Activated CD4-positive, alpha-beta T cell treated with anti-CD3 and anti-CD28 coated beads, Interleukin-2, amount 50 U/mL, for 1 hour (primary cell): ENCODE data around the gene ZNF784.
A peak's percentile ranks its signal among the peaks of the same experiment; 100 is the strongest.

ENCODE experiments used
- DNase-seq: peaks from one replicate; pipeline ENCODE4 v3.0.0-alpha.2; 2020

ZNF784 gene

DNA sequence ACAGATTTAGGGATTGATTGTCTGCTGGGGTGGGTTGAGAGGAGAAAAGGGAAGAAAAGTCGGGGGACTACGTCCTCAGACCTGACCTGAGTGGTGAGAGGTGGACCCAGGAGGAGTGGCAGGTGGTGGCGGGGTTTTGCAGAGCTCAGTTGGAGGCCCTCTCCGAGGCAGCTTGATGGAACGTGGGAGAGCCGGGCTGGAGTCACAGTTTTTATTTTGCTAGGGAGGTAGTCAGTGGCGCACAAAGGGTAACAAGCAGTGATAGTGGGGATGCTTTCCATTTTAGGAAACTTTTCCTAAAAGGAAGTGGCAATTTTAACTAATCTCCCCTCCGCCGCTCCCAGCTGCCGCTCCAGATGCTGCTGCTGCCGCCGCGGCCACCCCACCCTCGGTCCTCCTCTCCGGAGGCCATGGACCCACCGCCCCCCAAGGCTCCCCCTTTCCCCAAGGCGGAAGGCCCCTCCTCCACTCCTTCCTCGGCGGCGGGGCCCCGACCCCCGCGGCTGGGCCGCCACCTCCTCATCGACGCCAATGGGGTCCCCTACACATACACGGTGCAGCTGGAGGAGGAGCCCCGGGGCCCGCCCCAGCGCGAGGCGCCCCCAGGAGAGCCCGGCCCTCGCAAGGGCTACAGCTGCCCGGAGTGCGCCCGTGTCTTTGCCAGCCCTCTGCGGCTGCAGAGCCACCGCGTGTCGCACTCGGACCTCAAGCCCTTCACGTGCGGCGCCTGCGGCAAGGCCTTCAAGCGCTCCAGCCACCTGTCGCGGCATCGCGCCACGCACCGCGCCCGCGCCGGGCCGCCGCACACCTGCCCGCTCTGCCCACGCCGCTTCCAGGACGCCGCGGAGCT, 18.0 kb upstream of the ZNF784 start:
- DNase-seq: no peak

DNA sequence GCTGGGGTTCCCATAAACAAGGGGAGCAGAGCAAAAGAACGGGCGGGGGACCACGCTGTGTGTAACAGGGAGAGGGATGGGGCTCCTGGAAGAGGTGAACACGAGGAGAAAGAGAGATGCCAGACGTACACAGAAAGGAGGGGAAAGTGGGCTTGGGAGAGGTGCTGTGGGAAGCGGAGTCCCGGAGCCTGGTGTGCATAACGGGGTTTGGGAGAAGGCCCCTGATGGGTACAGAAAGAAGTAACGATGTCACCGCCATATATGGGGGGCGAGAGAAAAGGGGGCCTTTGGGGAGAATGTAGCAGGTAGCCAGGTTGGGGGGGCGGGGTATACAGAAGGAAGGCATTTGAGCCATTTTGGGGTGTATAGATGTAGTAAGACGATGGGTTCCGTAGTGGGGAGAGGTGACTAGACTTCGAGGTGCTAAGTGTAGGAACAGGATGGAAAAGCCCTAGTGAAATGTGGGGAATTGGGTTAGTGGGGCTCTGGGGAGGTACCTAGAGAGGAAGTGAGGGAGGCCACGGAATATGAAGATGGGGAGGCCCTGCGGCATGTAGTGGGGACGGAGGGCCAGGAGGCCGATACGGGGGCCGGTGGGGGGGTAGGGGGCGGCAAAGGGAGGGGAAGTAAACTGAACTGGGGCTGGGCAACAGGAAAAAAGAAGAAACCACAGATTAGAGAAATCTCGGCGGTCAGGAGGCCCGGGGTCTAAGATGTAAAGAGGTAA, 17.2 kb upstream of the ZNF784 start:
- DNase-seq: no peak

DNA sequence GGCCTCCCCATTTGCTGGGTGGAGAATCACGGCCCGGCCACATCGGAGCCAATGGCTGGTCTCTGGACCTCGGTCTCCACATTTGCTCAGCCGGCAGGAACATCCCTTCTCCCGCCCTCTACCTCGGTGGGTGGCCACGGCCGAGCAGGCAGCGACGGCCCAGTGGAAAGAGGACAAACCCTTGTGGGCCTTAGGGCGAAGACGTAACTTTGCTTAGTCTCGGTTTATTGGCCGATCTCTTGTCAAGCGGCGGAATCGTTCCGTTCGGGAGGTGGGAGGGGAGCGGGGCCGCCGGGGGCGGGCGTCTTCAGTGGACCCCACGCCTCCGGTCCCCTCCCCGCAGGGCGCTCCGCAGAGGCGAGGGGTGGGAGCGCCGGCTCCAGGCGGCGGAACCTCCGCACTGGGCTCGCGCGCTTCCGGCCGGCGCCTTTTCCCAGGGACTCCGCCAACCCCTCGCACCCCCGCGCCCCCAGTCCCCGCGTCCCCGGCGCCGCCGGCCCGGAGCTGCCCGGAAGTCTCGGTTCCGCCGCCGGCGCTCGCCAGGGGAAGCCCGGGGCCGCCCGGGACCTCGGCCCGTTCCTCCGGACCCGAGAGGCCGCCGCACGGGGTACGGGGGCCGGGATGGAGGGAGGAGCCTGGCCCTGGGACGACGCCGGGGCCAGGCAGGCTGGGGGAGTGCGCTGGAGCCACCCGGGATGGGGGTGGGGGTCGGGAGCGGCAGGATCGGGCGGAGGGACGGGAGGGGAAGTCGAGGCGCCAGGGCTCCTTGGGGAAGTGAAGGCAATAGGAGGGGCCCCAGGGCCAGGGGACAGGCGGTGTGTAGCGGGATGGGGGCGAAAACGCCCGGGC, 16.4 kb upstream of the ZNF784 start, which contains the start of gene ZNF580:
Gene ZNF580 (plus strand): TSS at position 426 of the 849 bp plus-strand sequence. CDS start 1,507 bp downstream, outside the sequence.
- DNase-seq: peak; percentile 38

DNA sequence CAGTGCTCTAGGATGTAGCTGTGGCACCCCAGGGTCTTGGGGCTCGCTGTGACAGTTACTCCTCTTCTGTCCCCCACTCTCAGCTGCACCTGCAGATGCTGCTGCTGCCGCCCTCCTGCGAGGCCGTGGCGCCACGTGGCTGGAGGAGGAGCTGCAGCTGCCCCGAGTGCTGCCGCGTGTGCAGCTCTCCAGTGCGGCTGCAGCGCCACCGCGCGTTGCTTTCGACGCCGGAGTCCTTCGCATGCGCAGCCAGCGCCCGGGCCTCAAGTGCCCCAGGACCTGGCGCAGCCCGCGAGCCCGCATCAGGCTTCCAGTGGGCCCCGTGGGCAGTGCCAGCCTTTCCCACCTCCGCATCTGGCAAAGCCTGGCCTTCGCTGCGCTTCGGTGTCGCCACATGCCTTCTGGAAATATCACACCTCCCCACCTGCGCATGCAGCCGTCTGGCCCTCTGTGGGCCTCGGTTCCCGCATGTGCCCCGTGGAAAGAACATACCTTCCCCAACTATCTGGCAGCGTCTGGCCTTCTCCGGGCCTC, 15.7 kb upstream of the ZNF784 start:
- DNase-seq: peak; percentile 77

DNA sequence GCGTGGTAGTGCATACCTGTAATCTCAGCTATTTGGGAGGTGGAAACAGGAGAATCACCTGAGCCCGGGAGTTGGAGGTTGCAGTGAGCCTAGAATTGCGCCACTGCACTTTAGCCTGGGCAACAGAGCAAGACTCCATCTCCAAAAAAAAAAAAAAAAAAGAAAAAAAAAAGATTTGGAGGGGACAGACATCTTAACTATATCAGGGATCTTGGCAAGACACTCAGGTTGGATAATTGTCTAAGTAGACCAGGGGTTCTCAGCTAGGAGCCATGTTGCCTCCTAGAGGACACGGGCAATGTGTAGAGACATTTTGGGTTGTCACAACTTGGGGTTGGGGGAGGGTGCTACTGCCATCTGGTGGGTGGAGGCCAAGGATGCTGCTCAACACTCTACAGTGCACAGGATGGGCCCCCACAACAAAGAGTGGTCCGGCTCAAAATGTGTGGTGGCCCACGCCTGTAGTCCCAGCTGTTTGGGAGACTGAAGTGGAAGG, 14.5 kb upstream of the ZNF784 start:
- peak; percentile 62 for DNase-seq

DNA sequence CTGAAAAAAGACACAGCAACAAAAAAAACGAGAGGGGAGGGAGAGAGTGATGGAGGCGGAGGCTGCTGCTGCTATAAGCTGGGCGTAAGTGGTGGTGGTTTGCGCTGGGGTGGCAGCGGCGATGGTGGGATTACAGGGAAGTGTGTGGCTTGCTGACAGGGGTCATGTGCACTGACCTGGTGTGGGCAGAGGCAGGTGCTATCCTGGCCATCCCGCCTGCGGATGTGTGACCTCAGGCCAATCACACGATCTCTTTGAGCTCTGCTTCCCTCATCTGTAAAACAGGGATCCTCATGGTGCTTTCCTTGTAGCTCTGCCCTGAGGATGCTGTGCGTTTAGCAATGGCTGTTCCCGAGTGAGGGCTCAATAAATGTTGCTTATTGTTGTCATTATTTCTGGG, 13.2 kb upstream of the ZNF784 start:
- no peak for DNase-seq

DNA sequence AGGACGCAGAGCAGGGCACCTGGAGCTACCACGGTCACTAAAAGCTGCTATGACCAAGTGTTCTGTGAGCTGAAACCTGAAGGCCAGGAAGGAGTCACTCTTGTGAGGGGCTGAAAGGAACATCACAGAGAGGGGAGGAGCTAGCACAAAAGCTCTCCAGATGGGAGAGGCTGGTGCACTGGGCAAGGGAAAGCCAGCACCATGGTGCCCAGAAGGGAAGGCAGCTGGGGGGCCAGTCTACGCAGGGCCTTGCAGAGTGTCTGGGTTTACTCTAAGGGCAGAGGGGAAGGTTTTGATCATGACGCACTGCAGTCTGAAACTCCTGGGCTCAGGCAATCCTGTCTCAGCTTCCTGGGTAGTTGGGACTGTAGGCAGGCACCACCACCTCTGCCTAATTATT, 12.4 kb upstream of the ZNF784 start:
- DNase-seq: no peak

DNA sequence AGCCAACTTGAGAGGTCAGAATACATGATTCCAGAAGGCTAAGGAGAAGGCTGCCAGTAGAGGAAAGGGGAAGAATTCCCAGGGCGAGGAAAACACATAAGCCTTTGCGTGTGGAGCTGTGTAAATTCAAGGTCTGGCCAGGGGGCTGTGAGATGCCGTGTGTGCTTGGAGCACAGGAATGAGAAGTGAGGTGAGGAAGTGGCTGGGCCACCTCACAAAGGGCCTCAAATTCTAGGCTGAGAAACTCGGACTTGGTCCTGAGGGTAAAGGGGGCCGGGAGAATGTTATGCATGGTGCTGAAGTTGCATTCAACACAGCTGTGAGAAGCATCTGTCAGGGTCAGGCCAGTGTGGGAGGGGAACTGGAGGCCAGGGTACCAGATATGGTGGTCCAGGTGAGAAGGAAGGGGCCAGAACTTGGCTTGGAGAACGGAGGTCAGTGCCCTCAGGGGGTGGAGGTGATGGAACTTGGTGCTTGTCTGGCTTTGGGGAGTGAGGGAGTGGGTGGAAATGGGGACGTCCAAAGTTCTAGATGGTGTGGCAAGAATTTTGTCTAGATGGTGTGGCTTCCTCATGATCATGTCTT, 11.6 kb upstream of the ZNF784 start:
- DNase-seq: no peak

DNA sequence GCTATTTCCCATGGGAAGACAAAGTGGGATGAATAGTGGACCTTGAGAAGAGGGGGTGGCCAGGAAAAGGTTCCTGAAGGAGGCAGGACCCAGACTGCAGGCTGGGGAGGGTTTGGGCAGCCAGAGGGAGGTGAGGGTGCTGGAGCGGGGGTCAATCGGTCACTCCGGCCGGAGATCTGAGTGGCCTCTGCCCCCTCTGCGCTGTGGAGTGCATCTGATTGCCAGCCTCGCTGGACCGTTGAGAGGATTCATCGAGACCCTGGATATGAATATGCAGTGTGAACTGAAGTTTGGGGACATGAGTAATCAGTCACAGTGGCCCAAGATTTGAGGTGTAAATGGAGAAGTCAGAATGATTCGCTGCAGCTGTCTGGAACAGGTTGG, 11.0 kb upstream of the ZNF784 start:
- no peak for DNase-seq

DNA sequence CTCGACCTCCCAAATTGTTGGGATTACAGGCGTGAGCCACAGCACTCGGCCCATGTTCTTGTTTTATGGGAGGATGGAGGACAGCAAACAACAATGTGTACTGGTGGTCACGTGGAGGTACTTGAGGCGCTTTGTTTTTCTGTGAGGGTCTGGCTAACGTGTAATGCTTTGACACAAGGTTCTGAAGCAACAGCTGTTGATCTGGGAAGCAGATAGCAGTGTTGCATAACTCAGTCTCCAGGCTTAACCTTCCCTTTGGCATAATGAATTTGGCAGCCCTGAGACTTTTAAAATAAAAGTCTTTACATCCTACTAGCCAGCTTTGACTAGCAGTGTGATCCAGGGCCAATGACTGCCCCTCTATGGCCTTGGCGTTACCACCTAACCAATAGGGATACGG, 9.5 kb upstream of the ZNF784 start:
- no peak for DNase-seq

DNA sequence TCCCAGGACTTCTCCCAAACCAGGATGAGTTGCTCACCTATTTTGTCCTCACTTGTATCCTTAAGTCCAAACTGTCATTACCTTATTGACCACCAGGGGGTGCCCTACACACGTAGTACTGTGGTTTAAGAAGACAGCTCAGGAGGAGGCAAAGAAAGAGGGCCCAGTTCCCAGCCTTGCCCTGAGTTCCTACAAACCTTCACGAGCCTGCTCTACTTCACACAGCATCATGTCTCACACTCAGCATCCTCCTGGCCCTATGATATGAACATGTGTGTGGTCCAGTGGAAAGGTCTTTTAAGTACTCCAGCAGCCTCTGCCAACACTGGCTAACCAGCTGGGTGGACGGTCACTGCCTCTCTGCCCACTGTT, 8.1 kb upstream of the ZNF784 start:
- DNase-seq: peak; percentile 87

DNA sequence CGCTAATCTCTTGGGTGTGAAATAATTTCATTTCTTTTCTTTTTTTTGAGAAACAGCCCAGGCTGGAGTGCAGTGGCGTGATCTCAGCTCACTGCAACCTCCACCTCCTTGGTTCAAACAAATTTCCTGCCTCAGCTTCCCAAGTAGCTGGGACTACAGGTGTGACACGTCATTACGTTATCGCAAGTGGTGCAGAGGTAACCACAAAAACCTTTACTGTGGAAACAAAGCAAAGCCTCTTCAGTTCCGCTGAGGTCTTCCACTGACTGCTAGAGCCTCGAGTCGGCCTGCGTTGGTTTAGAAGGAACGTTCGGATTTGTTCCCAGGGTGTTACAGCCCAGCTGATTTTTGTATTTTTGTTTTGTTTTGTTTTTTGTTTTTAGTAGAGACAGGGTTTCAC, 2.0 kb upstream of the ZNF784 start:
- DNase-seq: peak; percentile 54

DNA sequence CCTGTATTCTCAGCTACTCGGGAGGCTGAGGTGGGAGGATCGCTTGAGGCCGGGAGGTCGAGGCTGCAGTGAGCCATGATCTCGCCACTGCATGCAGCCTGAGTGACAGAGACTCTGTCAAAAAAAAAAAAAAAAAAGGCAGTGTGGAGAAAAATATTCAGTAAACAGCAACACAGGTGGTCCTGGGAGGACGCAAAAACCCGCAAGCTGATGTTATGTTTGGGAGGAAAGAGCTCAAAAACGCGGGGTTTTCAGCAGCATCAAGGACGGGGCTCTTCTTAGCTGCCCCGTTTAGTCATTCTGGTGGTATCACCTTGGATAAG, 599 bp upstream of the ZNF784 start:
- DNase-seq: no peak

DNA sequence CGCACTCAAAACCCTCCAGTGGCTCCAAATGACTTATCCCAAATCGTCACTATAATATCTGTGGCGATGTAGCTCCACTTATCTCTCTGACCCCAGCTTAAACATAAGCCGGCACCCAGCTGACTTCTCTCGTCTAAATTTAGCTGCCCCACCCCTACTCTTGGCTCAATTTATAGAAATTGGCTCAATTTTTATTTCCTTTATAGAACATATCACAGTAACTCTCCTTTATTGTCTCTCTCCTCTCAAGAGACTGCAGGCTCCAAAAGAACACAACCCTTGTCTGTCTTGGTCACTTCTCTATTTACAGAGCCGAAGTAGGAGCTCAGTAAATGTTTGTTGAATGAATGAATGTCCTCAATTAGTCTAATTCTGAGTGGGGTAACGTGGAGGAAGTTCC, 805 bp downstream of the ZNF784 start:
- no peak for DNase-seq

DNA sequence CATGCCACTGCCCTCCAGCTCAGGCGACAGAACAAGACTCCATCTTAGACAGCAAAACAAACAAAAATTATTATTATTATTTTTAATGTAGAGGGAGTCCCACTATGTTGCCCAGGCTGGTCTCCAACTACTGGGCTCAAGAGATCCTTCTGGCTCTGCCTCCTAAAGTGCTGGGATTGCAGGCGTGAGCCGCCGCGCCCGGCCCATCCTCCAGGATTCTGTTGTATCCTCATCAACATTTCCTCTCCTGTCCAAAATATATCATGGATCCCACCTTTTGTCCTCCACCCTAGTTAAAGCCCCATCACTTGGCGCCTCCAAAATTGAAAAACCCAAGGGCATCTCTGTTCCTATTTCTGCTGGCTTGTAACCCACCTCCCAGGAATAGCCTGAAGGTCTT, 1.2 kb downstream of the ZNF784 start:
- no peak for DNase-seq

DNA sequence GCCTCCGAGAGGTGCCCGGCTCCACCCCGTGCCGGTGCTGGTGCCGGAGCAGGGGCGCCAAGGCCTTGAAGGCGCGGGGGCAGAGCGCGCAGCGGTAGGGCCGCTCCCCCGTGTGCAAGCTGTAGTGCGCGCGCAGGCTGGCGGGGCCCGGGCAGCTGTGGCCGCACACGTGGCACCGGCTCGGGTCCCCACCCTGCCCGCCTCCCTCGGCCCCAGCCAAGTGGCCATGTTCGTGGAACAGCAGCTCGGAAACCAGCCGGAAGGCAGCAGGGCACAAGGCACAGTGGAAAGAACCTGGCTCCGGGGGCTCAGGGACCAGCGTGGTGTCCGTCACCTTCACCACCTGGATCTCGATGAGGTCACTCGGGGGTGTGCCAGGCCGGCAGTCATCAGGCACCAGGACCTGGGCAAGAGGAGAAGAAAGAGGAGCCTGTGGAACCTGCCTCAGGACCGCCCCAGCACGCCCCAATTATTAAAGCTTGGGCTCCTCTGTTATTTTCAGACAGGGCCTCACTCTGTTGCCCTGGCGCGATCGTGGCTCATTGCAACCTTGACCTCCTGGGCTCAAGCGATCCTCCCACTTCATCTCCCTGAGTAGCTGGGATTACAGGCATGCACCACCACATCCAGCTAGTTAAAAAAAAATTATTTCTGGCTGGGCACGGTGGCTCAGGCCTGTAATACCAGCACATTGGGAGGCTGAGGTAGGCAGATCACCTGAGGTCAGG, 2.0 kb downstream of the ZNF784 start:
- DNase-seq: no peak

DNA sequence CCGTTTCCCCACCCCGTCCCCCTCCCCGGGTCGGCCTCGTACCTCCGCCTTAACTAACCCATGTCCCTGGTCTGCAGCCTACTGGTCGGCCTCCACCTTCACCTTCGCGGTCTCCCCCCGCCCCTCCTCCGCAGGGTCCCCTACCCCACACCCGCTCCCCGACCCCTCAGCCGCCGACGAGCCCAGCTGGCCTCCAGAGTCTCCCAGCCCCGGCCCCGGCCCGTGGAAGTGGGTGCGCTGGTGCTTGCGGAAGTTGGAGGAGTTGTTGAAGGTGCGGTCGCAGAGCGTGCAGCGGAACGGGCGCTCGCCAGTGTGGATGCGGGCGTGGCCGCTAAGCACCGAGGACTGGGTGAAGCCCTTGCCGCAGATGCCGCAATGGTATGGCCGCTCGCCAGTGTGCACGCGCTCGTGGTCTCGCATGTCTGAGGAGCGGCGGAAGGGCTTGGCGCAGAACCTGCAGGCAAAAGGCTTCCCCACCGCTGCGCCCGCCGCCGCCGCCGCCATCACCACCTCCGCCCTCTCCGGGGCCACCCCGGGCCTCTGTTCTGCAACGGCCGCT, 2.6 kb downstream of the ZNF784 start:
- no peak for DNase-seq

DNA sequence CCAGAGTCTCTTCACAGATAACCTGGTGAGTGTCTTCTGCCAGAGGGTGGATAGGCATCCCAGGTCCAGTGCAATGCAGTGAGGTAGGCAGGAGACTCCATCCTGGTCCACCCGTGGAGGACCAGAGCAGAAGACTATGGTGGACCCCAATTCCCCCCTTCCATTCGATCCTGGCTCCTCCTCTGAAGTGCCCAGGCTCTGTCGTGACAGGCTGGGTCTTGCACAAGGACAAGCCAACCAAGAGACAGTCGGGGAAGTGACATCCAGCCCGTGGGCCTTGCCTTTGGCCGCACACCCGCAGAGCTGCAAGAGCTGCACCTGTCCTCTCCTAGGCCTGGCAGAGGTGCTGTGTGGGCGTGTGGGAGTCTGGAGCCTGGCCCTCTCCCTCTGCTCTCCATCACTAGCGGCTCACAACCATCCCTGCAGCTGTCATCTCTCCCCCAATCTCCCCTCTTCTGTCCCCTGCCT, 3.1 kb downstream of the ZNF784 start:
- no peak for DNase-seq

DNA sequence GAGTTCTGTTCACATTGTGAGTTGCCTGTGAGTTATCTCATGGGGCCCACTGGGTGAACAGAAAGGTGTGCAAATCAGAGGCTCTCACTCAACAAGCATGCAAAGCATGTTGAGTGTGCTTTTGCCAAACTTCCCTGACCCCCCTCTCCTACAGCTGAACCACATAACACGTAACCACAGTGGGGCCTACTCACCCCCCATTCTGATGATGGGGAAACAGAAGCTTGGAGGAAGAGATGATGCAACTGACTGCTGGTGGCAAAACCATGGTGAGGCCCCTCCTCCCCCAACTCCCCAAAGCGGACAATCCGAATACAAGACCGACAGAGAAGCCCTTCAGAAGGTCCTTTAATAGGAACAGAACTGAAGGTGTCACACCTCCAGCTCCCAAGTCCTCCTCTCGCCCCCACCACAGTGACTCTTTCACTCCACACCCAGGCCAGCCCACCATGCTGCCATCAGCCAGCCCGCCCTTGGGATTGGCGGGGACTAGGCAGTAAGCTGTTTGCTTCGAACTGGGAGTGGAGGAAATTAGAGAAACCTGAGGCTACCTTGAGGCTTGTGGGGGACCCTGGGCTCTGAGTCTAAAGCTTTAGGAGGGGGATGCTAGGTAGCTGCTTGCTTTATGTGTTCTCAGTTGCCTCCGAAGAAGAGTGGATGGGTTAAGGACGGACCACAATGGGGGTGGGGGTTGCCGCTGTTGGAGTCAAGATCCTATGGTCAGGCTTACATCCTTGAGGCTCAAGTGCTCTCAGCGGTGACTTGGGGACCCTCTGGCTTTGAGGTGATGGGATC, 3.8 kb downstream of the ZNF784 start:
- DNase-seq: no peak

DNA sequence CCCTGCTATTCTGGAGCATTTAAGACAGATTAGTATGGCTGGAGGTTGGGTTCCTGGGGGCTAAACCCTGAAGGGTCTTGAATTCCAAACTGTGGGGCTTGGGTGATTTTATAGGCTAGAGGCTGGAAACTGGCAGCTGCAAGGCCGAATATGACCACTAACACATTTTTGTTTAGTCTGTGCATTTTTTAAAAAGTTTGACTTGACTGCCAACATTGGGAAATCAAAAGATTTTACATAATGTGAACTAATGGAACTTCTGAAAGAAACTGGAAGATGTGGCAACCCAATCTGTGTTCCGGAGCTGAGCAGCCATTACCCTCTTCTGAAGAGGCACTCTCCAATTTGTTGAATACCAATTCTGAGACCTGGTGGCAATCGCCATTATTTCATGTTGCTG, 5.1 kb downstream of the ZNF784 start:
- DNase-seq: no peak

DNA sequence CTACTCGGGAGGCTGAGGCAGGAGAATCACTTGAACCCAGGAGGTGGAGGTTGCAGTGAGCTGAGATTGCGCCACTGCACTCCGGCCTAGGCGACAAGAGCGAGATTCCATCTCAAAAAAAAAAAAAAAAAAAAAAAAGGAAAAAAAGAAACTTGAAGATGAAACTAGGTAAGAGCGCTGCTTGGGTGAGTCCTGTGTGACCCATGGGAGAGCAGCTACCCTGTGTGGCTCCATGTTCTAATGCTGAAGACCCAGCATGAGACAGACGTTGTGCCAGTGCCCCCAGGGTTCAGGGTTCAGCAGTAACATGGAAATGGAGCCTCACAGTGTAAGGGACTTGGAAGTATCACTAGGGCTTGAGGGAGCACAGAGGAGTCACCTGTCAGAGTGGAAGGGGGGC, 5.9 kb downstream of the ZNF784 start:
- DNase-seq: no peak
